ENCODE data around the gene TAGLN.
"Not testable (repeated sequence)": the region's sequence is repeated elsewhere in the genome, so short reads cannot be mapped to it uniquely, and the experiment has no call there.

DNA sequence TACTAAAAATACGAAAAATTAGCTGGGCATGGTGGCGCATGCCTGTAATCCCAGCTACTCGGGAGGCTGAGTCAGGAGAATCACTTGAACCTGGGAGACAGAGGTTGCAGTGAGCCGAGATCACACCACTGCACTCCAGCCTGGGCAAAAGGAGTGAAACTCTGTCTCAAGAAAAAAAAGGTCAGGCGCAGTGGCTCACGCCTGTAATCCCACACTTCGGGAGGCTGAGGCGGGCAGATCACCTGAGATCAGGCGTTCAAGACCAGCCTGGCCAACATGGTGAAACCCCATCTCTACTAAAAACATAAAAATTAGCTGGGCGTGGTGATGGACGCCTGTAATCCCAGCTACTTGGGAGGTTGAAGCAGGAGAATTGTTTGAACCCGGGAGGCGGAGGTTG, 16.0 kb upstream of the TAGLN start:
- TF ChIP-seq, protein P1, sequence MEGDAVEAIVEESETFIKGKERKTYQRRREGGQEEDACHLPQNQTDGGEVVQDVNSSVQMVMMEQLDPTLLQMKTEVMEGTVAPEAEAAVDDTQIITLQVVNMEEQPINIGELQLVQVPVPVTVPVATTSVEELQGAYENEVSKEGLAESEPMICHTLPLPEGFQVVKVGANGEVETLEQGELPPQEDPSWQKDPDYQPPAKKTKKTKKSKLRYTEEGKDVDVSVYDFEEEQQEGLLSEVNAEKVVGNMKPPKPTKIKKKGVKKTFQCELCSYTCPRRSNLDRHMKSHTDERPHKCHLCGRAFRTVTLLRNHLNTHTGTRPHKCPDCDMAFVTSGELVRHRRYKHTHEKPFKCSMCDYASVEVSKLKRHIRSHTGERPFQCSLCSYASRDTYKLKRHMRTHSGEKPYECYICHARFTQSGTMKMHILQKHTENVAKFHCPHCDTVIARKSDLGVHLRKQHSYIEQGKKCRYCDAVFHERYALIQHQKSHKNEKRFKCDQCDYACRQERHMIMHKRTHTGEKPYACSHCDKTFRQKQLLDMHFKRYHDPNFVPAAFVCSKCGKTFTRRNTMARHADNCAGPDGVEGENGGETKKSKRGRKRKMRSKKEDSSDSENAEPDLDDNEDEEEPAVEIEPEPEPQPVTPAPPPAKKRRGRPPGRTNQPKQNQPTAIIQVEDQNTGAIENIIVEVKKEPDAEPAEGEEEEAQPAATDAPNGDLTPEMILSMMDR (IDR thresholded peaks at IDR 0.05; ENCODE audit: borderline replicate concordance, extremely low read depth, low read length, poor library complexity, severe bottlenecking), result not testable (repeated sequence)
- not testable (repeated sequence) for TF ChIP-seq EZH2 (IDR thresholded peaks at IDR 0.05; ENCODE audit: borderline replicate concordance, low read depth, low read length, severe bottlenecking)
